GM19351 (cell line): Measurements from ENCODE around the gene PCGF1.

Source experiments
- ATAC-seq: cut with Tn5 transposase; IDR thresholded peaks from one replicate; pipeline ENCODE4 v1.9.1; 2021; ENCODE audit warnings: mild to moderate bottlenecking, moderate library complexity; ENCODE audit not compliant: unreplicated experiment

The PCGF1 gene

DNA sequence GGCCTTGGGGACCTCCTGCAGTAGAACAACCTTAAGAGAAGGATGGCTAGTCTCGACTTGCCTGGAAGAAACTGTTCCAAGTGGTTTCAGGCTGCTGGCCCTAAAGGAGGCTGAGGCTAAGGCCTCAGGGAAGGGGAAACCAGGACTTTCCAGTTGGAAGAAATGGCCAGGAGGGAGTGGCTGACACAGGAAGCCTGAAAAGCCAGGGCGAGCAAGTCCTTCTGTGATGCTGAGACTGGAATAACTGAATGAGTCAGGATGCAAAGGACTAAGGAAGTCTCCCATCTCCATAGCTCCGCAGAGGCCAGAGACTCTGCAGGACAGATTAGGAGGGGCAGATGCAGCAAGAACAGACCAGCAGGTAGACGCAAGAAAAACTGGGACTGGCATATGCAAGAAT is 29.6 kb upstream of the PCGF1 start:
- ATAC-seq: no peak

DNA sequence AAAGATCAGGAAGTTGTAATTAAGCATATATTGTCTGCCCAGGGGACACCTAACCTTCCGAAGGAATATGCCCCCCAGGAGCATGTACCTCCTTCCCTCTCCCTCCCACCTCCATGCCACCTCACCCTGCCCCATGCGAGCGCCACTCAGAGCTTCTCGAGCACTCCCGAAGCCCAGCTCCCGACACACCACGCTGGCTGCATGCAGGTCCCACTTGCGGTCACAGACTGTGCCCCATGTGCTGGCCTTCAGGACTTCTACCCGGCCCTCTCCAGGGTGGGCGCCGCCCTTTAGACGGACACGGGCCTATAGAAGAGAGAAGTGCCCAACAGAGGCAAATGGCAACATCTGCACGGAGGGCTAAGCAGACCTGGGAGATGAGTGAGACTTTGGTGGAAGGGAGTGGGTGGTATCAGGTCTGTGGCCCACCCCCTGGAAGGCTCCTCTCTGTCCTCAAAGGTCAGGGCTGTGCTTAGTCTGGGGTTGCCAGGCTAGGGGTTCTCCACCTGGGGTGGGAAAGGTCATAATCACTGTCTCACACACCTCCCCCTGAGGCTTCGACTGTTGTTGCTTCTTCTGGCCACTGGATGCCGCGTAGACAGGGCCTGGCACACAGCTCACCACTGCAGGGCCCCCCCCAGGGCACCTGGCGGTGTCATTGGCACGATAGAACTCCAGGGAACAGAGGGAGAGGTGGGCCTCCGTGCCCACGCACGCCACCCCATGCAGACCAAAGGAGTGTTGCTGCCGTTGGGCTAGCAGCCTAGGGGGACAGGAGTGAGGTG is 28.9 kb upstream of the PCGF1 start:
- no peak for ATAC-seq

DNA sequence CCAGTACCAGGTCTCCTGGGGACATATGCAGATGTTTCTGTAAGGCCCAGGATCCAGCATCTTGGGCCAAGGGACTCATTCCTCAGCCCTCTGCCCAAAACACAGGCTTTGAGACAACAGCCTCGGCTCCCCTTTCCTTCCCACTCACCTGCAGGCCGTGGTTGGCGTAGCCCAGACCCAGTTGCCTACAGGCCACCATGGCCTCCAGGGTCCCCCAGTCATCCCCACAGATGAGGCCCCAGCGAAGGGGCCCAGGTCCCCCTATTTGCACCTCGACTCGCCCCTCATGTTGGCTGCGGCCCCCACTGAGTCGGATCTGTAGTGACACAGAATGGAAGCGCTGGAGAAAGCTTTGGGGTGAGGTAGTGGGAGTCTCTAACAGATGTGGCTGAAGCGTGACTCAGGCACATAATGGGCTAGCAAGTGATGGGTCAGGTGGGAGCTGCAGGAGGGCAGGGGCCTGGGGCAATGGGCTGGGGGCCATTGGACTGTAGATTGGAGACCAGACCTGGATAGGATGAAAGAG is 28.0 kb upstream of the PCGF1 start:
- no peak for ATAC-seq

DNA sequence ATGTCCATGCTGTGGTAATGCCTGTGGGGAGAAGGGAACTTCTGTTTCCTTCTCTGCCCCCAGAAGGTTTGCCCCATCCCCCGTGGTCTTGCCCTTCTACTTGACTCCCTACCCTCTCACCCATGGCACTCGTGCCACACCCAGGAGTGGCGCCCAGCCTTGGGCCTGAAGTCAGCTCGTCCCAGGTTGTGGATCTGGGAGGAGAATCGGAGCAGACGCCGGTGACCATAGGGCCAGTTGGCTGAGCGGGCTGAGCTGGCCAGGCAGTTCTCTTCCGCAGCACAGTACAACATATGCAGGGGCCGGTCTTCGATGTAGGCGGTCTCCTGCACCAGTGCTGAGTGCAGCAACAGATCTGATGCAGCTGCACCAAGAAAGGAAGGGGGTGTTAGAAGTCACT is 26.9 kb upstream of the PCGF1 start:
- ATAC-seq: no peak

DNA sequence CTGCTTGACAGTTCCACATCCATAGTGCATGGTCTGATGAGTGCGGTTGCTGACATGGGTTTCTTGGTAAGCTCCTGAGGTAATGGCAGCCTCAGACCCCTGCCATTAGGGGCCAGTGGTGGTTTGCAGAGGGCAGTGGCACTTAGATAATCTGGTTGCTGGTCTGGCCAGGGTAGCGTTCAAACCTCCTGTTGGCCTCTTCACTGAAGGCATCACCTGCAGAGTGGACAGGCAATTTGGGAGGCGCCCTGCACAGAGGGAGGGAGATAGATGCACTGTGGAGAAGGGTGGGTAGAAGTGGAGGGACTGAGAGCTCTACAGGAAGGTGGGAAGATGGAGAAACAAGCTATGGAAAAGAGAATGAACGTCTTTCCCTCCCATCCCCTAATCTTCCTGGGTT is 26.0 kb upstream of the PCGF1 start:
- no peak for ATAC-seq

DNA sequence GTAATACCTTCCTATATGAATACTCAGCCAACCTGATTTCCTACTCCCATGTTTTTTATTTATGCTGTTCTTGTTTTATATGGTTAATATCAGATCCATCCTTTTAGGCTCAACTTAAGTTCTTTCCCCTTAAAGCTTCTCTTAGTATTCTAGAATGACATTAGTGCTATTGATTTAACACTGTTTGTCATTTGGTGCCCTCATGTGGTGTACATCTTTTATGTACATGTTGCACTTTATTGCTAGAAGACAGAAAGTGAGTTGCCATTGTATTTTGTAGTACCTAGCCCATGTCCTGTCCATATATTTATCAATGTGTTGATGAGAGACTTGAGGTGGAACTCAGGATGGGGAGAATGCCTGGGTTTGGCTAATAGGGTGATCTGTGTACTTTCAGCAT is 24.7 kb upstream of the PCGF1 start:
- no peak for ATAC-seq

DNA sequence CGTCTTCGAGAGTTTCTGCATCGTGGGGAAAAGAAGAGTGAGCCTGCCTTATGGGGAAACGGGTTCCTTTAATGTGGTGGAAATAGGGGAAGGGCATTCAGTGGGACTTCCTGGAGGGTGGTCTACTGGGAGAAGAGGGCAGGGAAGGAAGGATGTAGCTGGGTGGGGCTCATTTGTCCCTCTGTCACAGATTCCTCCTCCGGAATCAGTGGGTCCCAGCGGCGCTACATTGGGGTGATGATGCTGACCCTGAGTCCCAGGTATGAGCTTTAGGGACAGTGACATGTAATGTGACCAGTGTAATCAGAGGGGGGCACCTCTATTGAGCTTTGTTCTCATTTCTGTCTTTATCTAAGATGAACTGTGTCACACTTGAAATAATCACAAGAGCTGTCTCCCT is 24.2 kb upstream of the PCGF1 start:
- no peak for ATAC-seq

DNA sequence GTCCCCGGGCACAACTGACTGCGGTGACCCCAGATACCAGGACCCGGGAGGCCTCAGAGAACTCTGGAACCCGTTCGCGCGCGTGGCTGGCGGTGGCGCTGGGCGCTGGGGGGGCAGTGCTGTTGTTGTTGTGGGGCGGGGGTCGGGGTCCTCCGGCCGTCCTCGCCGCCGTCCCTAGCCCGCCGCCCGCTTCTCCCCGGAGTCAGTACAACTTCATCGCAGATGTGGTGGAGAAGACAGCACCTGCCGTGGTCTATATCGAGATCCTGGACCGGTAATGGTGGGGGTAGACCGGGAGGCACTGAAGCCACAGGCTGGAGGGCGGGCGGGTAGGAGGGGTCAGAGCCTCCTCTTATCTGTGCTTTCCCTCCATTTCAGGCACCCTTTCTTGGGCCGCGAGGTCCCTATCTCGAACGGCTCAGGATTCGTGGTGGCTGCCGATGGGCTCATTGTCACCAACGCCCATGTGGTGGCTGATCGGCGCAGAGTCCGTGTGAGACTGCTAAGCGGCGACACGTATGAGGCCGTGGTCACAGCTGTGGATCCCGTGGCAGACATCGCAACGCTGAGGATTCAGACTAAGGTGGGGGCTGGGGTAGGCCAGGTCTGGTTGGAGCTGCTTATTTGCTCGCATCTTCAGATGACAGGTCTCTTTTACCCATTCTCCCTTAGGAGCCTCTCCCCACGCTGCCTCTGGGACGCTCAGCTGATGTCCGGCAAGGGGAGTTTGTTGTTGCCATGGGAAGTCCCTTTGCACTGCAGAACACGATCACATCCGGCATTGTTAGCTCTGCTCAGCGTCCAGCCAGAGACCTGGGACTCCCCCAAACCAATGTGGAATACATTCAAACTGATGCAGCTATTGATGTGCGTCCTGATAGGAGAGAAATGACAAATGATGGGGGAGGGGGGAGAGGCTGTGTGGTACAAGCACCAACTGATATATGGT is 23.0 kb upstream of the PCGF1 start:
- ATAC-seq: peak; percentile 35

DNA sequence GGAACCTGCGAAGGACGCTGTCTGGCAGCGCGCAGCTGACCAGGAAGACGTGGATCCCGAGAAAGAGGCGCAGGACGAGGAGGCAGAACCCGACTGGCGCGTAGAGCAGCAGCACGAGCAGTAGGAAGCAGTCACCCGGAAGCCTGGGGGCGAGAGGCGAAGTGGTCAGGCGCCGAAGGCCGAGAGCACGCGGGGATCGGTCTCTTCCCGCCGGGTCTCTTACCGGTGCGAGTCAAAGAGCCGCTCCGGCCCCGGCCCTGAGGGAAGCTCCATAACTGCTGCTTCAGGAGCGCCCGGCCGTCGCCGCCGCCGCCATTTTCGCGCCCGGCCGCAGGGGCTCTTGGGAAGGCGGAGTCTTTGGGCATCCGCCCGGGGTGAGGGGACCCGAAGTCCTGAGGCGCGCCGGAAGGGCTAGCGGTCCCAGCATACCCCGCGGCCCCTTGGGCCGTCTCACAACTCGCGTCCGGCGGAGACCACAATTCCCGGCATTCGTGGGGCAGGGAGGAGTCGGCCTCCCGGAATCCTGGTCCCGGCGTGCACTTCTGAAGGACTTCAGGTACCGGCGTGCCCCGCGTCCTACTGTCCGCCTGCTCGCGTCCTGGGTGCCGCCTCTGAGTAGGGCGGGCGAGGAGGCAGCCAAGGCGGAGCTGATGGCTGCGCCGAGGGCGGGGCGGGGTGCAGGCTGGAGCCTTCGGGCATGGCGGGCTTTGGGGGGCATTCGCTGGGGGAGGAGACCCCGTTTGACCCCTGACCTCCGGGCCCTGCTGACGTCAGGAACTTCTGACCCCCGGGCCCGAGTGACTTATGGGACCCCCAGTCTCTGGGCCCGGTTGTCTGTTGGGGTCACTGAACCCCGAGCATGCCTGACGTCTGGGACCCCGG is 22.1 kb upstream of the PCGF1 start, which contains the start of the genes AUP1 and HTRA2:
AUP1 (minus strand) TSS at position 350 of the 882 bp plus-strand sequence; CDS start at position 273, 77 bp downstream.
HTRA2 (plus strand) TSS at position 577 of the 882 bp plus-strand sequence; CDS start at position 651, 74 bp downstream.
- ATAC-seq: peak; percentile 76

DNA sequence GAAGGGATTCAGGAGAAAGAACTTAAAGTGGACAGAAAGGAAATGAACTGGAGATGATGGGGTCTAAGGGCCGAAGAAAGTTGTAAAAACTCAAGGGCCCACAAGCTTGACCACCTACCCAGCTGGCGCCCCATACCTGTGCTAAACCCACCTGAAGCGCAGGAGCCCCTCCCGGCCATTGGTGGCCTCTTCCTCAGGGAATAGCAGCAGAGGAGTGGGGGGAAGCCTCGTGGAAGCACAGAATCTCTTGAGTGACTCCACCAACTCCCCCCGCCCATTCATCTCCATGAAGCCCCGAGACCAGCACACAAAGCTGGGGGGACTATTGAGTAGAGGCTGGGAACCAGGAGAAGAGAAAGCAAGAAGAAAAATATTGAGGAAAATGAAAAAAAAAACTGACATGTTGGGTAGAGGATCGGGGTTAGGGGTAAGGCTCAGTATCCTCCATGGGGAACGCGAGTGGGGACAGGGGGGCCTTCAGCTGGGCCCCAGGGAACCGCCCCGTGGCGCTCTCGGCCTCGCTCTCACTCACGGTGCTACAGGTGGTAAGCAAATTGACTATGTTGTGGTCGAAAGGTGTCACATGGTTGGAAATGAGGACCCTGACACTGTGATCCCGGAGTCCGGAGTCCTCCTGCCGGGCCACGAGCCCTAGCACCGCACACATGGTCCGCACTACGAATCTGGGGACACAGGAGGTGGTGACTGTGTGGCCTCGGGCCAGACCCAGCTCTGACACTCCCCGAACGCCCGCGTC is 21.3 kb upstream of the PCGF1 start:
- ATAC-seq: peak; percentile 5

DNA sequence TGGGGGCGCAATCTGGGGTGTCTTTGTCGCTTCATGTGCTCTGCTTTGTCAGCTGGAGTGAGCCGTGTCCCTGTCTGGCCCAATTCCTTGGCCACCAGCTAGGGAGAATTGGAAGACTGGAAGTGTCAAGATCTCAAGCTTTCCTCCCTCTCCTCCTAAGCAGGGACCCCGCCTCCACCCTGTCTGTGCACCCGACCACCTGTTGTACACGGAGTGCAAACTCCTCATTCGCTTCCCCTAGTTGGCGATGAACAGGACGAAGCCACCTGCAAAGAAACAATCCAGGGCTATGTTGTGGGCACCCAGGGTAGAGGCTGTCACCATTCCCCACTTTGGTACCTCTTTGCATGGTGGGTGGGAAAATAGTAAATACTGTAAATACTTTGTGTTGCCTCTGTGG is 20.2 kb upstream of the PCGF1 start:
- ATAC-seq: no peak

DNA sequence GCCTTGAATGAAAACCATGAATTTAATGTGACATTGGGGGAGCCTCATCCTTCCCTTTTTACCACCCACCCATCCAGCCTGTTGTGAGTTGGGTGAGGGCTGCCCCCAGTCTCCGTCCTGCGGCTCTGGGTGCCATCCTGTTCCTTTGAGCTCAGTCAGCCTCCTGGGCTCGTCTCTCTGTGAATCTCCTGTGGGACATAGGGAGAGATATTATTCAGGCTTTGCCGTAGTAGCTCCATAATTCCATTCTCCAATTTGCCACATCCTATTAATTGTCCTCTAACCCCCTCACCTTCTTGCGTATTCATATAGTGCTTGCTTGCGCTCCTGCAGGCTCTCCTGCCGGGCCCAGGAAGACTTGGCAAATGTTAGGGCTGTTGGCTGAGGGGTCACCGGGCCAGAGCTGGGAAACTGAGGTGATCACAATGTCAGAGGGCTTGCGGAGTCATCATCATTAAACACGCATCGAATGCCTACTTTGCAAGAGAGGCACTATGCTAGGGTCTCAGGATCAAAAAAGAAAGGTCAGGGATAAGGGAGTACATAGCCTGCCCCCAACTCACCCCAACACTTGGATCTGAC is 19.2 kb upstream of the PCGF1 start:
- no peak for ATAC-seq

DNA sequence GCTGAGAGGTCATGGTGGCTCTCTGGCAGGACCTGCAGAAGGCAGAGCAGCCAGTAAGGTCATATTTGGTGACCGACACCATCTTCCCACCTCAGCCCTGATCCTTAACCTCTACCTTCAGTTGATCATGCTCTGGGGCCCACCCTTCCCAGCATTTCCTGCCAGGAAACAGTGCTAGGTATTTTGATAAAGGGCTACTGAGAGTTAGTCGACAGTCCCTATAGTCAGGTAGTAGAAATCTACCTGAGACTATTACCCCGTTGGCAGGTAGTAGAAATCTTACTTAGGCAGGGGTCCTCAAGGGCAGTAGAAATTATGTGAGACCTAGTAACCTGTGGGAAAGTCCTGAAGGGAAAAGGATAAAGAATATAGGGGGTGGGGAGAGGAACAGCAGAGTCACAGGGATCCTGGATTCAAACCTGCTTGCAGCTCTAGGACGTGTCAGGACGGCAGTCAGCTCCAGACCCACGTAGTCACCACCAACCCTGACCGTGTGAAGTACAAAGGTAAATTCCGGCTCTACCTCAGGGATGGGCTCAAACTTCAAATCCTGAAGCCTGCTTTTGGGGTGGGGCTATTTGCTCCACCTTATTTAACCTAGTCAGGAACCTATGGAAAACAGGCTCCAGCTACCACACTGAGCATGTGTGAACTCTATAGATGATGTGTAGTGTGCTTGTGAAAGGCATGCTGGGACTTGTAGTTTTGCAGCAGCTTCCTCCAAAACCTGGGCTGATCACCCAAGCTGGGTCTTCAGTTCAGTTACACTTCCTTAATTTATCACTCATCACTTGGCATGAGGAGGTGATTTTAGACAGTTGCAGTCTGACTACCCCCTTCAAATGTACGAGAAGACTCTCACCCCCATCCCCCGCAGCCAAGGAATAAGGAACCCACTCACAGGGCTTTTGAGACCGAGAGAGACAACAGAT is 18.5 kb upstream of the PCGF1 start, which contains the start of gene DQX1:
DQX1 (minus strand) TSS at position 515 of the 932 bp plus-strand sequence; CDS start at position 13, 502 bp downstream.
- peak; percentile 17 for ATAC-seq

DNA sequence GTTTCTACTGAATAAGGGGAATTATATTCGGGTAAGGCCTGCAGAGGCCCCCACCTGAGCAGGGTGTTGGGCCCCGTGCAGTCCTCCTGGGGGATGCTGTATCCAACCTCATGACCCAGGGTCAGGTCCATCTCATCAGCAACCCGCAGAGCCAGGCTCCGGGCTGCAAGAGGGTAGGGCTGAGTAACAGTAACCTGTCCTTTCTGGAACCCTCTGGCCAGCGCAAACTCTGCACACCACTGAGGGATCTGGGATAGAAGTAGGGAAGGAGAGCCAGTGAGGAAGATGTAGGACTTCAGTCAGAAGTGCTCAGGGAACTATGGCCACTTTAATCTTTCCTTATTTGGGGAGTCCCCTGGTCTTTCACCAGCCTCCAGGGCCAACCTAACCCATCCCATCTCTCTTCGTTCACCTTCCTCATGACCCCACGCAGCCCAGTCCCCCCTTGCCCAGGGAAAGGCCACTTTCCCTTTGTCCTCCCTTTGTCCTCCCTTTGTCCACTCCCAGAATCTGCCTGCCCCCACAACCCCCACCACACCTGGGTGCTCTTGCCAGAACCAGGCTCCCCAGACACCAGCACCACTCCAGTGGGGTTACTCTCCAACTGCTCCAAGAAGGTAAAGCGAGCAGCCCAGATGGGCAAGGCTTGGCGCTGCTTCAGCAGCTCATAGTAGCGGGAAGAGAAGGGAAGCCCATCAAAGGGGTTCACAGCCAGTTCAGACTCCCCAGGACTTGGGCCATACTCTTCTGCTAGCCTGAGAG is 17.6 kb upstream of the PCGF1 start:
- no peak for ATAC-seq

DNA sequence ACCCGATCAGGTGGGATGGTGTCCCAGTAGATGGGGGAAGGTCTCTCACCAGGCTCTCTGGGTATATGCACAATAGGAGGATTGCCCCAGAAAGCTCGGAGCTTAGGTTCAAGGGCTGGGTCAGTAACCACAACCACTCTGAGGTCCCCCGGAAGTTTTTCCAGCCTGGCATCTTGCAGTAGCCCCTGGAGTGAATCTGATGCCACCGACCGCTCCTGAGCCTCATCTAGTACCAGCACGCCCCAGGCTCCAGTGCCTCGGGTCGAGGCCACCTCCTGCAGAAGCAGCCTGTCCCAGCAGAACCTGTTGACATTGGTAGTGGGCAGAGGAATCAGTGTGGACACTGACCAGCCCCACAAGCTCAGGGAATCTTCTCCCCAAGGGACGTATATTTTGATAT is 16.5 kb upstream of the PCGF1 start:
- ATAC-seq: no peak

DNA sequence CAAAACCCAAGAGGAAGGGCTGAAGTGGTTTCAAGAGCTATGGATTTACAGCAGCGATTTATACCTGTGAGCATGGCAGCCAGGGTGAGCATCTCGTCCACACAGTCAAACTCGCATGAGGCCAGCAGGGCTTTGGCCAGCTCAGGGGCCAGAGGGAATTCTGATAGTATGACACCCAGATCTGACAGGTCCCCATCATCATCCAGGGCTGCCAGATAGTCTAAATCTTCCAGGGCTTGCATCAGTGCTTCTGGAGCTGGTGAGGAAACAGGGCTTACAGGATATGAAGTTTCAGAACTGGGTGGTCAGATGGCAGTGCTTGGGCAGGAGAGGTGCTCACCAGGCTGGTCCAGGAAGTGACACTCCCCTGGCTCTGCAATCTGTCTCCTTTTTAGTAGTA is 15.0 kb upstream of the PCGF1 start:
- ATAC-seq: no peak

DNA sequence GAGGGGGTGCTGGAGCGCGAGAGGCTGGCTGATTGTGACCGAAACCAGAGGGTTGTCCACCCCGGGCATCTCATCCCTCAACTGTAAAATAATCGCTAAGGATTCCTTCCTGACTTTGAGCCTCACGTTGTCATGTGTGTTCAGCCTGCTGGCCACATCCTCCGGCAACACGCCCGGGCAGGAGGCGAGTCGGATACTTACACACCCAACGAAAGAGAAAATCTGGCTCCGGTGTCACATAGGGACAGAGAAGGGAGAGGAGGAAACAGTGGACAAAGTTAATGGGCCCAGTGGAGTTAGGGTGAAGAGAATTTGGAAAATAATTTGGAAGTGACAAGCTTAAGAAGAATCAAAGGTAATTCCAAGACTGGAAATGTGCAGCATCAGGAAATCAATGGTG is 9.2 kb upstream of the PCGF1 start:
- no peak for ATAC-seq
